GM18519 (cell line): ENCODE results near the gene RITA1.

Source experiments
- ATAC-seq: cut with Tn5 transposase; IDR thresholded peaks from one replicate; pipeline ENCODE4 v1.9.1; 2021; ENCODE audit warnings: mild to moderate bottlenecking, moderate library complexity; ENCODE audit not compliant: unreplicated experiment, low FRiP score

Gene RITA1

GRCh38 chr12:113241191-113242025 is 55.9 kb downstream of the RITA1 start:
- no peak for ATAC-seq
